ENCODE measurements around the gene CDKN2A.

The CDKN2A gene

GRCh38 chr9:21993893-21994555, at the start of gene CDKN2A:
Gene CDKN2A (minus strand): TSS chr9:21994392.
- no peak for DNase-seq

DNA sequence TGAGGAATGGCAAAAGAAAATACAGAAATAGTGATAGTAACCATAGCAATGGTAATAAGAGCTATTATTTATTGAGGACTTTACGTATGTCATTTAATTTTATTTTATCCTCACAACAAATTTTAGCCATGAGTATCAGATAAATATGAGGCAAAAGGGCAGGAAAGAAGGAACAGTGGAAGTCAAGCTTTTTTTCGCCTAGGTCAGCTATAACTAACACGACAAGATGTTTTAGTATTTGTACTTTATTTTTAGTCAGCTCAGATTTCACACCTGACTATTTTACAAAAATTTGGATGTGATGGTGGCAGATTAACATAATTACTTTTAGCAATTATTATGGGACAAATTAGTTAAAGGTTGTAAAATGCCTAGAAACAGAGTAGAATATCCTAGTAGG, 49.7 kb upstream of the CDKN2A start:
- no peak for DNase-seq

GRCh38 chr9:22041775-22042174, 47.6 kb upstream of the CDKN2A start:
- no peak for DNase-seq

- no peak for DNase-seq
Observed at GRCh38 chr9:22041344-22041743, 47.2 kb upstream of the CDKN2A start.

DNA sequence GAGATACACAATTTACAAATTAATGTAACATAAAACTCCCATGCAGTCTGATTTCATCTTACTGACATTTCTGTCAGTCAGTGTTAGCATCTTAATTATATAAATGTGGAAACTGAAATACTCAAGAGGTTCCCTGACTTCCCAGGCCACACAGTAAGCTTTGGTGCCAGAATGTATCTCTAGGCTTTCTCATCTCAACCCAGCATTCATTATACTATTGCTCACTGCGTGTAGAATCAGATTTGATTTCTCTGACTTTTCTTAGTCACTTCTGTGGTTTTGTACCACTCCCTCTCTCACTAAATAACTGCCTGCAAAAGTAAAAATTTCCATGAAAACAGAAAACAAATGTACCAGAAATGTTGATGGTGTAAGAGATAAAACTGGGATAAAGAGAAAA, 46.6 kb upstream of the CDKN2A start:
- DNase-seq = no peak

DNA sequence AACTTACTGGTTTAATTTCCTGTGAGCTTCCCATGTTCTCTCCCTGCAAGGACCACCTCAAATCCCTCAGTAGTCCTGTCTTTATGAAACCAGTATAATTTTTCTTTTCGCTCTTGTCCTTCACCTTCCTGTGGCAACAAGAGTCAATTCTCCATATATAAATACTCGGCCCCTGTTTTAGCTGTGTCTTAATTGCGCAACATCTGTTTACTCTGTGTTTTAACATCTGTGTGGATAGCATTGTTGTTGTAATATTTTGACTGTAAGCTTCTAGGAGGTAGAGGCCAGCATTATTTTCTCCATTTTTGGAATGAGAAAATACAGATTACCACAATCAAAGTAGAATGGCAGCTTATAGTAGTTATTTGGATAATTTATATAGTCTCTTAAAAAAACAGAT, 45.1 kb upstream of the CDKN2A start:
- DNase-seq = no peak

GRCh38 chr9:22037954-22038690, 43.9 kb upstream of the CDKN2A start:
- DNase-seq = no peak

GRCh38 chr9:22036866-22037626, 42.9 kb upstream of the CDKN2A start:
- no peak for DNase-seq

- DNase-seq = no peak
Observed at GRCh38 chr9:22035591-22036011, 41.4 kb upstream of the CDKN2A start.

DNA sequence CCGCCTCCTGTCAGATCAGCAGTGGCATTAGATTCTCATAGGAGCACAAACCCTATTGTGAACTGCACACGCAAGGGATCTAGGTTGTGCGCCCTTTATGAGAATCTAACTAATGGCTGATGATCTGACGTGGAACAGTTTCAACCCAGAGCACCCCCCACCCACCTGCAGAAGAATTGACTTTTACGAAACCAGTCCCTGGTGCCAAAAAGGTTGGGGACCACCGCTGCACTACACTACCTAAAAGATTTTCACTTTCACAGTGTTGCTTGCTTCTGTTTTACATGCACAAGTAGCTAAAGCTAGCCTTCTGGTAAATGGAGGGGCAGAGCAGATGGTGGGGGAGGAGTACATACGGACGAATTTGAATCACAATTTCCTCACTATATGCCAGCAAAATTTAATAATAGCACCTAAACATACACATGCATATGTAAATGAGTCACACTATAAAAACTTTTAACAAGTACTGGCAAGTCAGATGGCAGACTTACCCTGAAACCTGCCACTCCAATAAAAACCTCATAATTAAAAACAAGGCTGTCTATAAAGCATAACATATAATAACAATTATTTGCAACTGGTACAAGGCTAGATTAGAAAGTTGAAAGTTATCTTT, 38.9 kb upstream of the CDKN2A start:
- DNase-seq = no peak

DNA sequence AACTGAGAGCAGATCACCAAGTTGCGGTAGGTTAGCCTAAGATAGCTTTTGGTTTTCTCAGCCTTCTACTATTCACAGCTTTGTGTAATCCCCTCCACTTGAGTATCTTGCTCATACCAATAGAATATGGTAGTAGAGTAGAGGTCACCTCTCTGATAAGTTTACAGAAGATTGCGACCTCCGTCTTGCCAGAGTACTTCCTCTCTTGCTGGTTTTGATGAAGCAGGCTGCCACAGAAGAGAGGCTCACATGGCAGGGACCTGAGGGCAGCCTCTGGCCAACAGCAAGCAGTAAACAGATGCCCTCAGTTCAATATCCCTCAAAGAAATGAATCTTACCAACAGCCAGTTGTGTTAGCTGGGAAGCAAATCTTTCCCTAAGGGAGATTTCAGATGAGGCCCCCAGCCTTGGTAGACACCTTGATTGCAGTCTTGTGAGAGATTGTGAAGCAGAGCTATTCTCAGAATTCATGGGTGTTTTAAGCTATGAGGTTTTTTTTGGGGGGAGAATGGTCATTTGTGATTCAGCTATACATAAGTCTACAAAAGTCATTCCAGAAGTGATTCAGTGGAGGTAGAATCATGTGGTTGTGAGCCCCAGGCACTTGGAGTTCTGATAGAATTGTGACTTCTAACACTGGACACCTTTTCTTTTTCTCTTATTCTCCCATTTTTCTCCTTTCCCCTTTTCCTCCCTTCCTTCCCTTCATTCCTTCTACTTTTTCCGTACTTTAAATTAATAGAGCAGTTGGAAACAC, 37.6 kb upstream of the CDKN2A start:
- DNase-seq = no peak

- no peak for DNase-seq
Observed at GRCh38 chr9:22030101-22030598, 36.0 kb upstream of the CDKN2A start.

- no peak for DNase-seq
Observed at GRCh38 chr9:22029231-22029630, 35.0 kb upstream of the CDKN2A start.

DNA sequence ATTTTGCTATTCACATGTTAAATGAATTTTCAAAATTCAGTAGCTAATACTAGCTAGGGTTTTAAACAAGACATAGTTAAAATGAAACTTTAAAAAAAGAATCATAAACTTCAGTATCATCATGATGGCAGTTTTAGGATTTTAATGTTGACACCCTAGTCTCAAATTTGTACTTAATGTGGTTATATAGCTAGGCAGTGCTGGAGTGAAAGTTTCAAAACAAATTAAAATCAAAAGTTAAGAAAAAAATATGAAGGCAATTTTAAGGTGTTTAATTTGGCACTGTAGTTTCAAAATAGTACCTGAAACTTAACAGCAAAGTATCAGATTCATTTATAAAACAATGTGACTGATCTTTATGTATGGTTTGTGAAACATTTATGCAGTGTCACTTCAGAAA, 34.2 kb upstream of the CDKN2A start:
- no peak for DNase-seq

DNA sequence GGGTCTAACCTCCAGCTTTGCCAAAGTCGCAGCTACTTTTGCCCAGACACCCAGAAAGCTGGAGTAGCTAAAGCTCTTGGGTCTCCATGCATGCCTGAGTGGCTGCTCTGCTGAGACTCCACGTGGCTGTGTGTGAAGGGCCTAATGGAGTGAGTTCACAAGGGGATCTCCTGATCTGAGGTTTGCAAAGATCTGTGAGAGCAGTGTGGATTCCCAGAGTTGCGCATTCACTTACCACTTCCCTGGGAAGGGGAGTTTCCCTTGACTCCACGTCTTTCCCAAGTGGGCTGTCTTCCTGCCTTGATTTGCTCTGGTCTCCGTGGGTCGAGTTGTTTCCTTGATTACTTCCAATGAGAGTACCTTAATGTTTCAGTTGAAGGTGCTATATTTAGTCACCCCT, 32.5 kb upstream of the CDKN2A start:
- no peak for DNase-seq

DNA sequence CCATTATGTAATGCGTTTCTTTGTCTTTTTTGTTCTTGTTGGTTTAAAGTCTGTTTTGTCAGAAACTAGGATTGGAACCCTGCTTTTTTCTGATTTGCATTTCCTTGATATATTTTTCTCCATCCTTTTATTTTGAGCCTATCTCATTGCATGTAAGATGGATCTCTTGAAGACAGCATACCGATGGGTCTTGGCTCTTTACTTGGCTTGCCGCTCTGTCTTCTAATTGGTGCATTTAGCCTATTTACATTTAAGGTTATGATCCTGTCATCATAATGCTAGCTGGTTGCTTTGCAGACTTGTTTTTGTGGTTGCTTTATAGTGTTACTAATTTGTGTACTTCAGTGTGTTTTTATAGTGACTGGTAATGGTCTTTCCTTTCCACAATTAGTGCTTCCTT, 28.2 kb upstream of the CDKN2A start:
- DNase-seq = no peak

- no peak for DNase-seq
Observed at GRCh38 chr9:22010866-22011625, 16.9 kb upstream of the CDKN2A start.

GRCh38 chr9:22009506-22009867, 15.3 kb upstream of the CDKN2A start:
- DNase-seq = no peak

DNA sequence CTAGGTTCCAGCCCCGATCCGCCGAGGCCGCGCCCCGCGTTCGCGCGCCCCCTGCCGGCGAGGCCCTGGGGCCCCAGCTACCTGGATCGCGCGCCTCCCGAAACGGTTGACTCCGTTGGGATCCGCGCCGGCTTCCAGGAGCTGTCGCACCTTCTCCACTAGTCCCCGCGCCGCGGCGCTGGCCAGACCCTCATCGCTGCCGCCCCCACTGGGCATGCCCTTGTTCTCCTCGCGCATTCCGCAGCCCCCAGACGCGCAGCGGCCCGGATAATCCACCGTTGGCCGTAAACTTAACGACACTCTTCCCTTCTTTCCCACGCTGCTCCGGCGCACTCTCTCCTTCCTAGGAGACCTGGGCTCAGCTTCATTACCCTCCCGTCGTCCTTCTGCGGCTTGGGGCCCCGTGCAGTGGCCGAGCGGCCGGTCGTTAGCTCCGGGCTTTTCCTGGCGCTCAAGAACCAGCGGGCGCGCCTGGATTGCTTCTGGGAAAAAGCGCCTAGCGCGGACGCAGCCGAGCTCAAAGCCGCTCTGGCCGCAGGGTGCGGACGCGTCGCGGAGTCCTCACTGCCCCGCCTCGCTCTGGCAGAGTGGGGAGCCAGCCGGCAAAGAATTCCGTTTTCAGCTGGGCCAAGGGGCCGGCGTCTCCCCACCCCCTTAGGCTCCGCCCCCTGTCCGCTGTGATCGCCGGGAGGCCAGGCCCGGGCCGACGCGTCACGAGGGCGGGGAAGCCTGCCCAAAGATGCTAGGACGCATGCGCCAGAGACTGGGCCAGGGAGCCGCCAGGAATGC, 14.7 kb upstream of the CDKN2A start, which contains the start of gene CDKN2B:
CDKN2B (minus strand) TSS at position 589 of the 789 bp plus-strand sequence; CDS start at position 237, 352 bp downstream.
- DNase-seq = peak; percentile 95

DNA sequence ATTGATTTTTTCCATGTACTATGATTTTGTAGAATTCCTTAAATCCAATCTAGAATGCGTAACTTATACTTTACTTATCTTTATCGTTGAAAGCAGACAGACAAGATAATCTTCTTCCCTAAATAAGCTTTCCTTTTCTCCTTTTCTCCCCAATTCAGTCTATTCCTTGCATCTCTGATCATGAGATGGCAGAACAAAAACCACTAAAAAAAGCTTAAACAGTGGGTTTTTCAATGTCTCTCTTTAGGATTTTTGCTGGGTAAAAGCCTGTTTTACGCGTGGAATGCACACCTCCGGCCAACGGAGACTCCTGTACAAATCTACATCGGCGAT, 14.2 kb upstream of the CDKN2A start:
- DNase-seq = no peak

All from NCI-H1092 (cell line).